ENCODE data around the gene DNHD1. TPM values are rescaled to one million over a fixed set of nuclear protein-coding genes. Genes with fewer than 3 reads are reported as not detected.

DNHD1 gene
- total and polyA plus RNA-seq, 2 experiments from 2014 or later: 3.6 to 9.6 TPM

GRCh38 chr11:6619004-6619745, 122.1 kb downstream of the DNHD1 start, which contains the start of gene TPP1:
Gene TPP1 (minus strand): TSS chr11:6619422. CDS start chr11:6619400, 22 bp downstream.
- H3K4me3 ChIP-seq: peak within 1 kb of the TSS; percentile 57
- H3K4me1 Mint-ChIP-seq: no peaks in the 10 kb centered on the region

More at GRCh38 chr11:6619004-6619745, 122.1 kb downstream of the DNHD1 start, which contains the start of gene TPP1:
- H3K4me3 Mint-ChIP-seq: no peak within 1 kb of the TSS
- no peaks in the 10 kb centered on the region for H3K9me2 ChIP-seq (ENCODE audit: insufficient read depth)
- TF ChIP-seq POLR2AphosphoS5 (IDR thresholded peaks at IDR 0.05; ENCODE audit: low read depth) (peak; percentile 77), CREB1 (CRISPR knock-in tag; IDR thresholded peaks at IDR 0.05; ENCODE audit: low read depth) (peak; percentile 96), ZNF462 (CRISPR knock-in tag; IDR thresholded peaks at IDR 0.05) (no peak)
- H3K27me3 Mint-ChIP-seq (ENCODE audit: insufficient read depth, low read depth, poor library complexity): peaks cover 5% of the 10 kb centered on the region
- H3K27ac ChIP-seq (ENCODE audit: low read depth): no peak within 1 kb of the TSS
- peak within 1 kb of the TSS; percentile 77 for H2AFZ ChIP-seq
- no peaks in the 10 kb centered on the region for H3K27me3 ChIP-seq (ENCODE audit: insufficient read depth)
- peaks cover 9% of the 10 kb centered on the region; the same call in 1 of the 2 replicates for H3K79me2 ChIP-seq (replicated peaks; ENCODE audit: insufficient read depth)
- H3F3A ChIP-seq (replicated peaks; ENCODE audit: low read depth): no peaks in the 10 kb centered on the region
- peaks cover 3% of the 10 kb centered on the region; the same call in 1 of the 3 replicates for H3K36me3 Mint-ChIP-seq (ENCODE audit: low read depth)
- H4K20me1 ChIP-seq (replicated peaks; ENCODE audit: insufficient read depth): no peaks in the 10 kb centered on the region
- H3K36me3 ChIP-seq (ENCODE audit: insufficient read depth): no peaks in the 10 kb centered on the region; the same call in 1 of the 2 replicates
- peak; percentile 98 for DNase-seq (ENCODE audit: low spot score)
- peaks cover 9% of the 10 kb centered on the region for H3K4me1 ChIP-seq (ENCODE audit: insufficient read depth)
- peak; percentile 97 for ATAC-seq
- peak within 1 kb of the TSS; percentile 97 for H3K4me2 ChIP-seq
- H3K27ac Mint-ChIP-seq: no peak within 1 kb of the TSS
- H3K9me3 Mint-ChIP-seq: no peaks in the 10 kb centered on the region
